D721Med (cell line): ENCODE data around the gene PRIMA1.

Source experiments
- DNase-seq: peaks from one replicate; pipeline ENCODE4 v3.0.0; 2011; ENCODE audit warnings: low spot score; ENCODE audit not compliant: insufficient read length
- FAIRE-seq: peaks from 2 replicates; lab custom pipeline; 2011; peaks lifted over from hg19 to GRCh38; lab: Jason Lieb, UNC
- TF ChIP-seq, protein P1 (sequence below): IDR thresholded peaks from 2 replicates; pipeline ENCODE4 v1.5.1; 2012; ENCODE audit warnings: mild to moderate bottlenecking, control low read depth; ENCODE audit not compliant: insufficient read depth; ENCODE audit errors: missing control alignments

PRIMA1 gene

GRCh38 chr14:93737634-93738033 lies 50.7 kb downstream of the PRIMA1 start:
- TF ChIP-seq, protein P1, sequence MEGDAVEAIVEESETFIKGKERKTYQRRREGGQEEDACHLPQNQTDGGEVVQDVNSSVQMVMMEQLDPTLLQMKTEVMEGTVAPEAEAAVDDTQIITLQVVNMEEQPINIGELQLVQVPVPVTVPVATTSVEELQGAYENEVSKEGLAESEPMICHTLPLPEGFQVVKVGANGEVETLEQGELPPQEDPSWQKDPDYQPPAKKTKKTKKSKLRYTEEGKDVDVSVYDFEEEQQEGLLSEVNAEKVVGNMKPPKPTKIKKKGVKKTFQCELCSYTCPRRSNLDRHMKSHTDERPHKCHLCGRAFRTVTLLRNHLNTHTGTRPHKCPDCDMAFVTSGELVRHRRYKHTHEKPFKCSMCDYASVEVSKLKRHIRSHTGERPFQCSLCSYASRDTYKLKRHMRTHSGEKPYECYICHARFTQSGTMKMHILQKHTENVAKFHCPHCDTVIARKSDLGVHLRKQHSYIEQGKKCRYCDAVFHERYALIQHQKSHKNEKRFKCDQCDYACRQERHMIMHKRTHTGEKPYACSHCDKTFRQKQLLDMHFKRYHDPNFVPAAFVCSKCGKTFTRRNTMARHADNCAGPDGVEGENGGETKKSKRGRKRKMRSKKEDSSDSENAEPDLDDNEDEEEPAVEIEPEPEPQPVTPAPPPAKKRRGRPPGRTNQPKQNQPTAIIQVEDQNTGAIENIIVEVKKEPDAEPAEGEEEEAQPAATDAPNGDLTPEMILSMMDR: no peak
- DNase-seq: no peak
- FAIRE-seq: no peak

- TF ChIP-seq, protein P1: peak; percentile 29
- DNase-seq (no peak), FAIRE-seq (no peak)
Measured at GRCh38 chr14:93736378-93737014, 51.8 kb downstream of the PRIMA1 start.

GRCh38 chr14:93735206-93735605 lies 53.1 kb downstream of the PRIMA1 start:
- TF ChIP-seq, protein P1: no peak
- no peak for DNase-seq
- no peak for FAIRE-seq

GRCh38 chr14:93734086-93734822 lies 54.0 kb downstream of the PRIMA1 start:
- TF ChIP-seq, protein P1: no peak
- DNase-seq (no peak), FAIRE-seq (no peak)

DNA sequence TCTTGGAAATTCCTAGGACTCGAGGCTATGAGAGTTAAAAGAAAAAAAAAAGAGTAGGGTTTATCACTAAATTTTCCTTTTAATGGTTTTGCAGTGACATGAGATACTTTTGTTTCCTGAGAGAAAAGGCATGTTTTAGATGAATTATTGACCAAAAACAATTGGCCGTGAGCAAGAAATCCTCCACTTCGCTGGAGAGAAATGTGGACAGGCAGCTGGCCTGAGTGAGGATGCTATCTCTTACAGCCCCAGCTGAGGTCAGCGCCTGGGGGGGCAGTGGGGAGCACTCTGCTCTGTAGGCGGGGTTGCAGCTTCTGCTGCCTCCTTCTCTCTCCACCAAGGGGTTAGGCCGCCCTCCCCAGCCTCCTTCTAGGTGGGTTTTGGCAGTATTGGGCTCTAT lies 54.7 kb downstream of the PRIMA1 start:
- no peak for FAIRE-seq
- TF ChIP-seq, protein P1: no peak
- no peak for DNase-seq

DNA sequence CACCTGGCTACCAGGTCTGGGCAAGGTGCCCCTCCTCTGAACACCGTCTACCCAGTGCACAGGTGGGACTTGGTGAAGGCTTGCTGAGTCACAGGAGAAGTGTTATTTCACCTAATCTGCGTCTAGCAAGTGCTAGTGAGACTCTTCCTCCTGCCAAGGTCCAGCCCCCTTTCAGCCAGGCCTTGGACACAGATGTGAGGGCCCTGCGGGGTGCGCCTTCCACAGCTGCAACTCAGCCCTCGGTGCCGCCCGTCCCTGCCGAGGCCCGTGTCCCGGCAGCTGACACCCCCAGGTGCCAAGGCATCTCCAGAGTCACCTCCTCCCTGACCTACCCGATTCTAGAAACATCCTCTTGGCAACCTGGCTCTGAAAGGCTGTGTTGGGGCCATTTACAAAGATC lies 55.1 kb downstream of the PRIMA1 start:
- FAIRE-seq (no peak), DNase-seq (no peak)
- TF ChIP-seq, protein P1: no peak

DNA sequence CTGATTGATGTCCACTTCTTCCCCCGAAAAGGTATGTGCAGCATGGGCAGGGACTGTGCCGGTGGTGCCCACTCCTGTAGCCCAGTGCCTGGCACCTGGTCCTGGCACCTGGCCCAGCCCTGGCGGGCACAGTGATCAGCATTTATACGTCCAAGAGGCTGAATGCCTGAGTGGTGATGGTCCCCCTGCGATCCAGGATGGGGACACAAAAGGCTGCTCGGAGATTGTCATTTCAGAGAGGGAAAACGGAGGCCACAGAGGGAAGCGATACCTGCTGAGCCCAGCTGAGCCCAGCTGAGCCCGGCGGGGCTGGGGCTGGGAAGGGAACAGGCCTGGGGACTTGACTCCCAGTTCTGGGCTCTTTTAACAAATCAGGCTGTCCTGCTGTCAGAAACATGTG lies 55.8 kb downstream of the PRIMA1 start:
- DNase-seq (no peak), FAIRE-seq (no peak)
- TF ChIP-seq, protein P1: no peak
